Panc1 (cell line): ENCODE data around the gene ABHD8. TPM values are rescaled to one million over a fixed set of nuclear protein-coding genes. Genes with fewer than 3 reads are reported as not detected.

ENCODE experiments used
- ATAC-seq: fragments of 200-7000 bp; cut with Tn5 transposase; 2 replicates; pipeline ENCODE4 v1.9.1; 2020; ENCODE audit warnings: mild to moderate bottlenecking, moderate library complexity
- BruUV-seq: library from RNA; stranded (reverse); fragments of 400-500 nt; replicated peaks from 2 replicates; lab custom pipeline; 2021; lab: Mats Ljungman, UMichigan
- CTCF ChIA-PET: fragments of 300-600 bp; sonication (Branson Sonifier 250); formaldehyde crosslinking; loops from one replicate; lab custom pipeline; 2022; ENCODE audit warnings: antibody characterized with exemption; lab: Charles Lee
- POLR2A ChIA-PET: fragments of 300-600 bp; sonication (Branson Sonifier 250); formaldehyde crosslinking; loops from one replicate; lab custom pipeline; 2022; ENCODE audit warnings: antibody characterized with exemption; lab: Charles Lee
- DNase-seq: peaks from one replicate; pipeline ENCODE4 v3.0.0-alpha.2; 2010; ENCODE audit warnings: low read depth, low spot score
- H3K27ac ChIP-seq: 2 replicates; pipeline ENCODE4 v1.5.1; 2011; ENCODE audit warnings: mild to moderate bottlenecking, low read length, inconsistent platforms
- H3K27me3 ChIP-seq: fragments of 200-500 bp; sonication (Bioruptor generic); 2 replicates; pipeline ENCODE4 v1.6.0; 2014; ENCODE audit warnings: low read length, inconsistent platforms; ENCODE audit not compliant: control insufficient read depth, insufficient read depth
- H3K36me3 ChIP-seq: fragments of 200-500 bp; sonication (Bioruptor generic); 2 replicates; pipeline ENCODE4 v1.5.1; 2014; ENCODE audit warnings: inconsistent platforms, mild to moderate bottlenecking, low read length, moderate library complexity; ENCODE audit not compliant: control insufficient read depth, insufficient read depth
- H3K4me1 ChIP-seq: 2 replicates; pipeline ENCODE4 v1.5.1; 2011; ENCODE audit warnings: inconsistent platforms, mild to moderate bottlenecking, low read length, moderate library complexity; ENCODE audit not compliant: control insufficient read depth, insufficient read depth
- H3K4me3 ChIP-seq, 2 experiments: 2 replicates each; pipeline ENCODE4 v1.5.1; 2011 to 2012; ENCODE audit warnings: low read depth in 2 of 2, low read length in 2 of 2, mild to moderate bottlenecking in 2 of 2, inconsistent platforms in 1 of 2, moderate library complexity in 1 of 2
- H3K9me3 ChIP-seq: fragments of 200-500 bp; sonication (Bioruptor generic); 2 replicates; pipeline ENCODE4 v1.5.1; 2014; ENCODE audit warnings: low read depth, mild to moderate bottlenecking, inconsistent platforms, low read length, moderate library complexity; ENCODE audit not compliant: control insufficient read depth, insufficient read depth
- POLR2AphosphoS5 ChIP-seq: IDR thresholded peaks from 2 replicates; pipeline ENCODE4 v1.6.1; 2012; ENCODE audit warnings: mild to moderate bottlenecking, low read depth, low read length, moderate library complexity
- REST ChIP-seq, 2 experiments: IDR thresholded peaks; 2 replicates each; pipeline ENCODE4 v1.6.1; 2011 to 2012; ENCODE audit warnings: low read depth in 2 of 2, control low read depth in 1 of 2, low read length in 1 of 2, mild to moderate bottlenecking in 1 of 2, moderate library complexity in 1 of 2; ENCODE audit not compliant: insufficient read depth in 1 of 2
- SIN3A ChIP-seq: IDR thresholded peaks from 2 replicates; pipeline ENCODE4 v1.6.1; 2012; ENCODE audit warnings: low read depth, mild to moderate bottlenecking, low read length, moderate library complexity, borderline replicate concordance; ENCODE audit not compliant: insufficient read depth
- TCF7L2 ChIP-seq: IDR thresholded peaks from 2 replicates; pipeline ENCODE4 v1.6.1; 2011; ENCODE audit warnings: mild to moderate bottlenecking, low read depth, low read length, inconsistent platforms
- in situ Hi-C: cut with HindIII; loops from 2 replicates; pipeline ENCODE4 v1.10.0; 2016; ENCODE audit warnings: low sequenced_read_pairs, low pct_unique_long_range_greater_than_20kb
- intact Hi-C: fragments of 100-400 bp; cut with micrococcal nuclease; formaldehyde crosslinking; loops from one replicate; pipeline ENCODE4 v1.10.0; 2022; ENCODE audit not compliant: unreplicated experiment
- total RNA-seq: library from RNA; stranded (reverse); gene quantifications from one replicate; pipeline ENCODE4 v1.2.1, GENCODE V29; 2021; ENCODE audit not compliant: unreplicated experiment
- TF ChIP-seq, protein P1 (sequence below): fragments of 450-650 bp; IDR thresholded peaks from 2 replicates; pipeline ENCODE4 v1.5.1; 2017; ENCODE audit warnings: mild to moderate bottlenecking

ABHD8 gene
- total RNA-seq, 1 experiment from 2014 or later, result 19.6 TPM

- intact Hi-C loops, result no loop called here
- CTCF ChIA-PET, result no interaction called here
- Histone ChIP-seq H3K36me3 (peaks cover 4% of the 10 kb centered on the region; the same call in 1 of the 2 replicates), H3K4me3 (no peak within 1 kb of the TSS), H3K27me3 (no peaks in the 10 kb centered on the region), H3K9me3 (no peaks in the 10 kb centered on the region), H3K4me1 (no peaks in the 10 kb centered on the region), H3K27ac (no peak within 1 kb of the TSS)
- no TSS peak for BruUV-seq
- in situ Hi-C loops, result no loop called here
- DNase-seq (no peak), ATAC-seq (no peak)
- POLR2A ChIA-PET, result no interaction called here
- TF ChIP-seq SIN3A (no peak), POLR2AphosphoS5 (no peak), REST (IDR thresholded peaks at IDR 0.05; ENCODE audit: insufficient read depth in 1 of 2, low read depth in 2 of 2, low read length in 1 of 2) (no peak), TCF7L2 (no peak)
- TF ChIP-seq, protein P1, sequence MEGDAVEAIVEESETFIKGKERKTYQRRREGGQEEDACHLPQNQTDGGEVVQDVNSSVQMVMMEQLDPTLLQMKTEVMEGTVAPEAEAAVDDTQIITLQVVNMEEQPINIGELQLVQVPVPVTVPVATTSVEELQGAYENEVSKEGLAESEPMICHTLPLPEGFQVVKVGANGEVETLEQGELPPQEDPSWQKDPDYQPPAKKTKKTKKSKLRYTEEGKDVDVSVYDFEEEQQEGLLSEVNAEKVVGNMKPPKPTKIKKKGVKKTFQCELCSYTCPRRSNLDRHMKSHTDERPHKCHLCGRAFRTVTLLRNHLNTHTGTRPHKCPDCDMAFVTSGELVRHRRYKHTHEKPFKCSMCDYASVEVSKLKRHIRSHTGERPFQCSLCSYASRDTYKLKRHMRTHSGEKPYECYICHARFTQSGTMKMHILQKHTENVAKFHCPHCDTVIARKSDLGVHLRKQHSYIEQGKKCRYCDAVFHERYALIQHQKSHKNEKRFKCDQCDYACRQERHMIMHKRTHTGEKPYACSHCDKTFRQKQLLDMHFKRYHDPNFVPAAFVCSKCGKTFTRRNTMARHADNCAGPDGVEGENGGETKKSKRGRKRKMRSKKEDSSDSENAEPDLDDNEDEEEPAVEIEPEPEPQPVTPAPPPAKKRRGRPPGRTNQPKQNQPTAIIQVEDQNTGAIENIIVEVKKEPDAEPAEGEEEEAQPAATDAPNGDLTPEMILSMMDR, result no peak
Measured at GRCh38 chr19:17264641-17264979, 38.6 kb downstream of the ABHD8 start, which contains the start of gene USHBP1. Gene USHBP1, minus strand, starts transcription at chr19:17264745. Its CDS starts 446 bp downstream, at chr19:17264299.

DNA sequence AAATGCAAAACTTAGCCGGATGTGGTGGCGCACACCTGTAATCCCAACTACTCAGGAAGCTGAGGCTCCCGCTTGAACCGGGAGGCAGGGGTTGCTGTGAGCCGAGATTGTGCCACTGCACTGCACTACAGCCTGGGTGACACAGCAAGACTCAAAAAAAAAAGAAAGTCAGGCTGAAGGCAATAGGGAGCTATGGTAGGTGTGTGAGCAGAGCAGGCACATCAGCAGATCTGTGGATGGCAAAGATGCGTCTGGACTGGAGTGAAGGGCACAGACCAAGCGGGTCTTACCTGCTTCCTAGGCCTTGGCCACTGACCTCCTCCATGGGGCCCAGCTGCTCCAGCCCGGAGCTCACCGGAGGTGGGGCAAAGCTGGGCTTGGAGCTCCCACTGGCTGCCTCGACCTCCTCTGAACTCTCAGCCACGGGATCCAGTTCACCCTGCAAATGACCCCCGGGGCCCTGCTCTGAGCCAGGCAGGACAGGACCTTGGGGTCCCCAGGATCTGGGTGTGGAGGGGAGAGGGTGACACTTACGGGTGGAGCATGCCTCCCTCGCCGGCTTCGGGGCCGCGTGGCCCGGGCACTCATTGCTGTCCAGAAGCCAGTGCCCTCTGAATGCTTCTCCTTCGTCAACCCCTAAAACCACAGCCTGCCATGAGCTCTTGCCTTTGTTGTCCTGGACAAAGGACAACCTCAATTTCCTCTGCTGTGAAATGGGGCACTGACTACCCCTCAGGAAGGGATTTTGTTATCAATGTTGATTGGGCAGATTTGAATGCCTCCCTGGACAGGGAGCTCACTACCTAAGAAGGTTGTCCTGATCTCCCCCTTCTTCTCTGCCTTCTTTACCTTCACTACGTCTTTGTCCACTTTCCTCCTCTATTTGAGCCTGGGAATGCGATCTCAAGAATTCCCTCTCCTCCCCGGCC lies 39.2 kb downstream of the ABHD8 start:
- Histone ChIP-seq H3K4me3 (no peak overlapping the region), H3K27me3 (no peaks in the 10 kb centered on the region), H3K9me3 (no peaks in the 10 kb centered on the region), H3K4me1 (no peaks in the 10 kb centered on the region), H3K36me3 (peaks cover 4% of the 10 kb centered on the region; the same call in 1 of the 2 replicates), H3K27ac (no peak overlapping the region)
- POLR2A ChIA-PET, result no interaction called here
- in situ Hi-C loops, result no loop called here
- intact Hi-C loops, result no loop called here
- CTCF ChIA-PET, result no interaction called here
- DNase-seq (no peak), ATAC-seq (no peak)
- no TSS peak for BruUV-seq
- no peak for TF ChIP-seq POLR2AphosphoS5
- no peak for TF ChIP-seq REST (IDR thresholded peaks at IDR 0.05; ENCODE audit: insufficient read depth in 1 of 2, low read depth in 2 of 2, low read length in 1 of 2)
- TF ChIP-seq SIN3A, result no peak
- TF ChIP-seq, protein P1, result no peak
- TF ChIP-seq TCF7L2, result no peak
